OCI-LY3 (cell line): Measurements from ENCODE around the gene GLRX2.

Experiments
- H2AFZ ChIP-seq: fragments of 200-600, 300-600 bp; shearing (Covaris generic); 2 replicates; pipeline ENCODE4 v1.6.0; 2014; ENCODE audit warnings: antibody characterized with exemption, low read depth, low read length
- H3K27ac ChIP-seq: fragments of 200-600, 300-600 bp; sonication (generic); 2 replicates; pipeline ENCODE4 v1.5.1; 2014; ENCODE audit warnings: mild to moderate bottlenecking, low read length, moderate library complexity, mixed read lengths
- H3K27me3 ChIP-seq: fragments of 200-600, 300-600 bp; sonication (generic); 2 replicates; pipeline ENCODE4 v1.6.1; 2014; ENCODE audit warnings: low read depth, low read length, mixed read lengths
- H3K36me3 ChIP-seq: fragments of 200-600, 300-600 bp; sonication (generic); replicated peaks from 2 replicates; pipeline ENCODE3; 2014; ENCODE audit warnings: low read depth, low read length, mixed read lengths
- H3K4me1 ChIP-seq: fragments of 300-600, 200-600 bp; sonication (generic); 2 replicates; pipeline ENCODE4 v1.6.1; 2014; ENCODE audit warnings: low read length, mixed read lengths
- H3K4me2 ChIP-seq: fragments of 200-600, 300-600 bp; sonication (generic); 2 replicates; pipeline ENCODE4 v1.6.1; 2014; ENCODE audit warnings: low read length, mixed read lengths
- H3K4me3 ChIP-seq: fragments of 300-600, 200-600 bp; sonication (generic); 2 replicates; pipeline ENCODE4 v1.5.1; 2014; ENCODE audit warnings: antibody characterized with exemption, mild to moderate bottlenecking, low read length, moderate library complexity
- H3K79me2 ChIP-seq: fragments of 300-600, 200-600 bp; shearing (Covaris generic); 2 replicates; pipeline ENCODE4 v1.6.1; 2014; ENCODE audit warnings: mild to moderate bottlenecking, low read length, mixed read lengths
- H3K9ac ChIP-seq: fragments of 300-600, 200-600 bp; shearing (Covaris generic); 2 replicates; pipeline ENCODE4 v1.6.0; 2014; ENCODE audit warnings: mild to moderate bottlenecking, low read length, moderate library complexity
- H3K9me3 ChIP-seq: fragments of 200-600, 300-600 bp; shearing (Covaris generic); 2 replicates; pipeline ENCODE4 v1.6.1; 2014; ENCODE audit warnings: low read length, mixed read lengths; ENCODE audit not compliant: insufficient read depth
- H4K20me1 ChIP-seq: fragments of 200-600, 300-600 bp; sonication (generic); 2 replicates; pipeline ENCODE4 v1.6.1; 2016; ENCODE audit warnings: low read length, mixed read lengths; ENCODE audit not compliant: insufficient read depth
- CTCF ChIP-seq: fragments of 200-600, 300-600 bp; sonication (generic); IDR thresholded peaks from 2 replicates; pipeline ENCODE4 v1.5.1; 2014; ENCODE audit warnings: antibody characterized with exemption, low read length, low read depth
- EZH2phosphoT487 ChIP-seq: fragments of 200-600 bp; shearing (Covaris generic); IDR thresholded peaks from 2 replicates; pipeline ENCODE4 v1.6.1; 2018; ENCODE audit warnings: antibody characterized with exemption, mixed run types, low read depth

The GLRX2 gene

GRCh38 chr1:193142409-193142808 lies 37.2 kb upstream of the GLRX2 start:
- Histone ChIP-seq H3K79me2 (peaks cover 3% of the 10 kb centered on the region), H2AFZ (no peak overlapping the region), H4K20me1 (no peaks in the 10 kb centered on the region), H3K4me3 (no peak overlapping the region), H3K4me1 (no peaks in the 10 kb centered on the region), H3K27ac (no peak overlapping the region), H3K4me2 (no peak overlapping the region), H3K36me3 (peaks cover 34% of the 10 kb centered on the region), H3K27me3 (no peaks in the 10 kb centered on the region), H3K9ac (no peak overlapping the region), H3K9me3 (no peaks in the 10 kb centered on the region)
- TF ChIP-seq CTCF (no peak), EZH2phosphoT487 (no peak)

DNA sequence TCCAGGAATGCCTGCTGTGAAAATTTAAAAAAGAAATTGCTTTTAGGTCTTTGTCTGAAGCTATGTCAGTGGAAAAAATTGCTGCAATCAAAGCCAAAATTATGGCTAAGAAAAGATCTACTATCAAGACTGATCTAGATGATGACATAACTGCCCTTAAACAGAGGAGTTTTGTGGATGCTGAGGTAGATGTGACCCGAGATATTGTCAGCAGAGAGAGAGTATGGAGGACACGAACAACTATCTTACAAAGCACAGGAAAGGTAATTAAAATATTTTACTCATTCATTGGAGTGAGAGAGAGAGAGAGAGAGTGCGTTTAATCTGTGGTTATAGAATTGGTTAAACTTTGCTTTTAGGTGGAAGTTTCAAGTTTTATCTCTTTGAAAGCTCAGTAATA lies 36.6 kb upstream of the GLRX2 start:
- peaks cover 38% of the 10 kb centered on the region for H3K36me3 ChIP-seq
- no peak overlapping the region for H3K27ac ChIP-seq
- no peaks in the 10 kb centered on the region for H3K27me3 ChIP-seq
- H4K20me1 ChIP-seq, result no peaks in the 10 kb centered on the region
- no peak overlapping the region for H3K4me2 ChIP-seq
- H3K4me1 ChIP-seq, result no peaks in the 10 kb centered on the region
- H2AFZ ChIP-seq, result no peak overlapping the region
- no peaks in the 10 kb centered on the region for H3K9me3 ChIP-seq
- H3K9ac ChIP-seq, result no peak overlapping the region
- peaks cover 3% of the 10 kb centered on the region for H3K79me2 ChIP-seq
- no peak overlapping the region for H3K4me3 ChIP-seq
- TF ChIP-seq EZH2phosphoT487 (no peak), CTCF (no peak)

DNA sequence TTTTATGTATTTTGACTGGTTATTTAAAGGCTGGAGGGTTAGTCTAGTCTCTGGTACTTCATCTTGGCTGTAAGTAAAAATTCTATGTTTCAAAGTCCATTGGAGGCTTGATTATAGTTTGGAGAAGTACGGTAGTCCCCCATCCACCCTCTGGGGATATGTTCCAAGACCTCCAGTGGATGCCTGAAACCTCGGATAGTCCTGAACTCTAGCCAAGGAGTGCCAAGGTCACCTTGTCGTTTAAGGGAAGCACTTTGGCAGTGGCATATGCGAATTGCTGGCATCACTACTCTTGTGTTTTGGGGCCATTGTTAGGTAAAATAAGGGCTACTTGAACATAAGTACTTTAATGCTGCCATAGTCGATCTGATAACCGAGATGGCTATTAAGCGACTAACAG lies 35.0 kb upstream of the GLRX2 start:
- H3K4me3 ChIP-seq, result no peak overlapping the region
- no peak overlapping the region for H3K27ac ChIP-seq
- peaks cover 7% of the 10 kb centered on the region for H3K79me2 ChIP-seq
- H3K36me3 ChIP-seq, result peaks cover 45% of the 10 kb centered on the region
- no peaks in the 10 kb centered on the region for H3K4me1 ChIP-seq
- H3K27me3 ChIP-seq, result no peaks in the 10 kb centered on the region
- no peak overlapping the region for H2AFZ ChIP-seq
- H3K9ac ChIP-seq, result no peak overlapping the region
- TF ChIP-seq EZH2phosphoT487 (no peak), CTCF (no peak)
- H4K20me1 ChIP-seq, result no peaks in the 10 kb centered on the region
- H3K9me3 ChIP-seq, result no peaks in the 10 kb centered on the region
- no peak overlapping the region for H3K4me2 ChIP-seq

DNA sequence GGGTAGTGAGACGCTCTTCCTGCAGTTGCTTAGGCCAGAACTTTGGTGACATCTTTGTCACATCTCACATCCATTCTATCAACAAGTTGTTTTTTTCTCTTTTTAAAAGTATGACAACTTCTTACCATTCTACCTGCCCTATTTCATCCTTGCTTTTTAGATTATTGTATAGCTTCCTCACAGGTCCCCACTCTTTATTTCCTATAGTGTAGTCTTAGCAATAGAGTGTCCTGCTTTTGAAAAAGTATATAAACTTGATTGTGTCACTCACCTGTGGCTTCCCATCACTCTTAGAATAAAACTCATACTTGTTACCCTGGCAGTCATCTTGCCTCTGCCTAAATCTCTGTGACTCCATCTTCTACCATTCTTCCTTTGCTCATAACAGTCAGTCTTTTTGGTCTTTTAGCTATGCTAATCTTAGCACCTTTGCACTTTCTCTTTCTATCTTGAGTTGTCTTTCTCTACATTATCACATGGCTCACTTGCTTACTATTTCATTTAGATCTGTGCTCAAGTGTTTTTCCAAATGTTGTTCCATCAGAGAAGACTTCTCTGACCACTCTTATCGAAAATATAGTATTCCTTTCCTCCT lies 26.1 kb upstream of the GLRX2 start:
- no peaks in the 10 kb centered on the region for H3K4me1 ChIP-seq
- TF ChIP-seq CTCF (no peak), EZH2phosphoT487 (no peak)
- H3K79me2 ChIP-seq, result peaks cover 53% of the 10 kb centered on the region
- no peak overlapping the region for H3K27ac ChIP-seq
- no peak overlapping the region for H2AFZ ChIP-seq
- H3K9me3 ChIP-seq, result no peaks in the 10 kb centered on the region
- no peak overlapping the region for H3K4me3 ChIP-seq
- H3K27me3 ChIP-seq, result no peaks in the 10 kb centered on the region
- H3K4me2 ChIP-seq, result no peak overlapping the region
- peaks cover 6% of the 10 kb centered on the region for H4K20me1 ChIP-seq
- H3K36me3 ChIP-seq, result peaks cover 38% of the 10 kb centered on the region
- H3K9ac ChIP-seq, result no peak overlapping the region
